ENCODE measurements around the gene NFIX. TPM values are rescaled to one million over a fixed set of nuclear protein-coding genes. Genes with fewer than 3 reads are reported as not detected.

The NFIX gene
- 100 to 1,000 TPM; 126 to 223 (median 176) TPM for total RNA-seq

DNA sequence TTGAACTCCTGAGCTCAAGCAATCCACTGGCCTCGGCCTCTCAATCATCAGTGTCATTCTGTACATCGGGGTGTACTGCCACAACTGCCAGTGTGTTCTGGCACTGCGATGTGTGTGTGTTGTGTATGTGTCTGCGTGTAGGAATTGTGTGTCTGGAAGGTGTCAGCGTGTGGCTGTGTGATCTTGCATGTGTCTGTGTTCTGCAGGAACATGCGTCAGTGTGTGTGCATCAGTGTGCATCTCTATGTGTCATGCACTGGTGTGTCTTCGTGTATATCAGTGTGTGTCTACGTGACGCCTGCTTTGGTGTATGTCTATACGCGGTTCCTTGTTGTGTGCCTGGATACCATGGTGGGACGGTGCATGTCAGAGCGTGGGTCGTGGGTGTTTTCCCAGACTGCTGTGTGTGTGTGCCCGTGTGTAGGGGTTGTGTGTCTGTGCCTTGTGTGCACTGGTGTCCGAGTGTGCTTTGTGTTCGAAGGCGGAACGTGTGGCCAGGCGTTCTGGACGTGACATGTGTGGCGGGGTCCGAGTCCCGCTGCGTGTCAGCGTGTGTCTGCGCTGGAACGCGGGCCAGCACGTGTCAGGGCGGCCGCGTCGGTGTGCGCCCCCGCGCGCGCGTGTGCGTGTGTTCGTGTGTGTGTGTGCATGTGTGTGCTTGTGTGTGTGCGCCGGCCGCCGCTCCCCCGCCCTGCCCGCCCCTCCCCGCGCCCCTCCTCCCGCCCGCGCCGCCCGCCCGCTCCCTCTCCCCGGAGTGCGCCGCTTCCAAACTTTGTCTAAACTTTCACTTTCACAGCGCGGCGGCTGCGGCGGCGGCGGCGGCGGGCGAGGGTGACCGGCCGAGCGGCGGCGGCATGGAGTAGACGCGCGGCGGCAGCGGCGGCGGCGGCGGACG lies at the start of gene NFIX:
Gene NFIX (plus strand): TSS at position 775 of the 895 bp plus-strand sequence. CDS start 363 bp downstream, outside the sequence.
- TF ChIP-seq POLR2A (IDR thresholded peaks at IDR 0.05) (no peak), EP300 (IDR thresholded peaks at IDR 0.05) (no peak), POLR2AphosphoS5 (IDR thresholded peaks at IDR 0.05) (peak in 2 of 3 donors; percentile 28 to 63)
- TF ChIP-seq, protein P1, sequence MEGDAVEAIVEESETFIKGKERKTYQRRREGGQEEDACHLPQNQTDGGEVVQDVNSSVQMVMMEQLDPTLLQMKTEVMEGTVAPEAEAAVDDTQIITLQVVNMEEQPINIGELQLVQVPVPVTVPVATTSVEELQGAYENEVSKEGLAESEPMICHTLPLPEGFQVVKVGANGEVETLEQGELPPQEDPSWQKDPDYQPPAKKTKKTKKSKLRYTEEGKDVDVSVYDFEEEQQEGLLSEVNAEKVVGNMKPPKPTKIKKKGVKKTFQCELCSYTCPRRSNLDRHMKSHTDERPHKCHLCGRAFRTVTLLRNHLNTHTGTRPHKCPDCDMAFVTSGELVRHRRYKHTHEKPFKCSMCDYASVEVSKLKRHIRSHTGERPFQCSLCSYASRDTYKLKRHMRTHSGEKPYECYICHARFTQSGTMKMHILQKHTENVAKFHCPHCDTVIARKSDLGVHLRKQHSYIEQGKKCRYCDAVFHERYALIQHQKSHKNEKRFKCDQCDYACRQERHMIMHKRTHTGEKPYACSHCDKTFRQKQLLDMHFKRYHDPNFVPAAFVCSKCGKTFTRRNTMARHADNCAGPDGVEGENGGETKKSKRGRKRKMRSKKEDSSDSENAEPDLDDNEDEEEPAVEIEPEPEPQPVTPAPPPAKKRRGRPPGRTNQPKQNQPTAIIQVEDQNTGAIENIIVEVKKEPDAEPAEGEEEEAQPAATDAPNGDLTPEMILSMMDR (IDR thresholded peaks at IDR 0.05) = no peak
- no peaks in the 10 kb centered on the region for H3K27me3 ChIP-seq
- peak; percentile 80 to 90 for DNase-seq (ENCODE audit: low spot score in 2 of 2)
- H3K9me3 ChIP-seq = no peaks in the 10 kb centered on the region
- peaks cover 47% of the 10 kb centered on the region for H3K4me1 ChIP-seq
- peak within 1 kb of the TSS; percentile 97 for H3K27ac ChIP-seq
- H3K36me3 ChIP-seq = no peaks in the 10 kb centered on the region
- H3K4me3 ChIP-seq = peak within 1 kb of the TSS; percentile 89
- WGBS = 24% methylated on average over 16 of the region's 84 CpGs

DNA sequence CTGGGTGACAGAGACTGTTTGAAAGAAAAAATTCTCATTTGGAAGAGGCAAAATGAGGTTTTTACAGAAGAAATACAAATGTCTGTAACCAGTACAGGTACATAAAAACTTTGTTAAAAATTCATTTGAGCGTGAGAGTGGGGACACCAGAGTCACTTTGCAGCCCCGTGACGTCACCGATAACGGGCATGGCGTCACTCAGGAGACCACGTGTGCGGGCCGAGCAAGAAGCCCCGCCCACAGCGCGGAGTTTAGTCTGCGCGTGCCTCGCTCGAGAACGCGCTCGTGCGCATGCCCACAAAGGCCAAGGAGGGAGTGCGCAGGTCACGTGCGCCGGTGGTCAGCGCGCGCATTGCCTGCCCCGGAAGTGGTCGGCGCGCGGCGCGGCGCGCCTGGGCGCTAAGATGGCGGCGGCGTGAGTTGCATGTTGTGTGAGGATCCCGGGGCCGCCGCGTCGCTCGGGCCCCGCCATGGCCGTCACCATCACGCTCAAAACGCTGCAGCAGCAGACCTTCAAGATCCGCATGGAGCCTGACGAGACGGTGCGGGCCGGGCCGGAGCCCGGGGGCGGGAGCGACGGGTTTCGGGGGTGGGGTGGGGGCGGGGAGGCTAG lies 49.7 kb upstream of the NFIX start, which contains the start of gene RAD23A:
Gene RAD23A (plus strand): TSS at position 384 of the 613 bp plus-strand sequence. CDS start 87 bp downstream, at position 471.
- H3K4me1 ChIP-seq = peaks cover 45% of the 10 kb centered on the region

DNA sequence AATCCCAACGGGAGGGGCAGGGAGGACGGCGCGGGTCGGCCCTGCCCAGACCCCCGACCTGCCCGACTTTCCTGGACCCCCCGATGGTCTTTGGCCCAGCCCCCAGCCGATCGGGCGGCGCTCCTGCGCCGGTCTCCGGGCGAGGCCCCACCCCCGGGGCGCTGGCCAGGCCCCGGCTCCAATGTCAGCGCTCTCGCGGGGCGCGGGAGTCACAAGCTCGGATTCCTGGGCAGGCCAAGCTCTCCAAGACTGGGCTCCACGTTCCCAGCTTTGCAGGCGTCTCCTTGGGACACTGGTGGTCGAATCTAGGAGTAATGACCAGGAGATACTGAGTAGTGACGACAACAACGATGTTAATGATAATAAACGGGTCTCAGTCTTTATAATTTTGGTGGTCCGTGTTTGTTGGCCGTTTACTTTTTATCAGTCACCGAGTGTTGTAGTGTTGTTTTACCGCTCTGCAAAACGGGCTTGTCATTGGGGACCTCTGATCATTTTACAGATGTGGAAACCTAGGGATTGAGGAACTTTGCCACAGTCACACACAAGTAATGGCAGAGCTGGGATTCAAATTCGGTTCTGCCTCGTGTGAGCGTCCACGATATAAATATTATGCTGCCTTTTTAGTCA lies 49.1 kb upstream of the NFIX start:
- H3K4me3 ChIP-seq = peak overlapping the region; percentile 96
- no peak for DNase-seq (ENCODE audit: low spot score in 2 of 2)
- TF ChIP-seq, protein P1 (IDR thresholded peaks at IDR 0.05) = no peak
- TF ChIP-seq POLR2AphosphoS5 (IDR thresholded peaks at IDR 0.05) = no peak
- TF ChIP-seq EP300 (IDR thresholded peaks at IDR 0.05) = no peak
- no peak for TF ChIP-seq POLR2A (IDR thresholded peaks at IDR 0.05)
- no peaks in the 10 kb centered on the region for H3K9me3 ChIP-seq
- peaks cover 39% of the 10 kb centered on the region for H3K4me1 ChIP-seq
- peaks cover 68% of the 10 kb centered on the region for H3K36me3 ChIP-seq
- 2% methylated on average over 12 of the region's 40 CpGs for WGBS
- no peaks in the 10 kb centered on the region for H3K27me3 ChIP-seq
- H3K27ac ChIP-seq = peak overlapping the region; percentile 99

More for the DNA sequence above, 49.7 kb upstream of the NFIX start, which contains the start of gene RAD23A:
- Histone ChIP-seq H3K27ac (peak within 1 kb of the TSS; percentile 99), H3K27me3 (no peaks in the 10 kb centered on the region), H3K9me3 (no peaks in the 10 kb centered on the region), H3K4me3 (peak within 1 kb of the TSS; percentile 96), H3K36me3 (peaks cover 68% of the 10 kb centered on the region)
- peak; percentile 96 to 100 (median 98) for TF ChIP-seq POLR2AphosphoS5 (IDR thresholded peaks at IDR 0.05)
- peak; percentile 69 to 92 for TF ChIP-seq POLR2A (IDR thresholded peaks at IDR 0.05)
- no peak for TF ChIP-seq EP300 (IDR thresholded peaks at IDR 0.05)
- WGBS = 1% methylated on average over 24 of the region's 62 CpGs
- peak; percentile 98 to 99 for DNase-seq (ENCODE audit: low spot score in 2 of 2)

DNA sequence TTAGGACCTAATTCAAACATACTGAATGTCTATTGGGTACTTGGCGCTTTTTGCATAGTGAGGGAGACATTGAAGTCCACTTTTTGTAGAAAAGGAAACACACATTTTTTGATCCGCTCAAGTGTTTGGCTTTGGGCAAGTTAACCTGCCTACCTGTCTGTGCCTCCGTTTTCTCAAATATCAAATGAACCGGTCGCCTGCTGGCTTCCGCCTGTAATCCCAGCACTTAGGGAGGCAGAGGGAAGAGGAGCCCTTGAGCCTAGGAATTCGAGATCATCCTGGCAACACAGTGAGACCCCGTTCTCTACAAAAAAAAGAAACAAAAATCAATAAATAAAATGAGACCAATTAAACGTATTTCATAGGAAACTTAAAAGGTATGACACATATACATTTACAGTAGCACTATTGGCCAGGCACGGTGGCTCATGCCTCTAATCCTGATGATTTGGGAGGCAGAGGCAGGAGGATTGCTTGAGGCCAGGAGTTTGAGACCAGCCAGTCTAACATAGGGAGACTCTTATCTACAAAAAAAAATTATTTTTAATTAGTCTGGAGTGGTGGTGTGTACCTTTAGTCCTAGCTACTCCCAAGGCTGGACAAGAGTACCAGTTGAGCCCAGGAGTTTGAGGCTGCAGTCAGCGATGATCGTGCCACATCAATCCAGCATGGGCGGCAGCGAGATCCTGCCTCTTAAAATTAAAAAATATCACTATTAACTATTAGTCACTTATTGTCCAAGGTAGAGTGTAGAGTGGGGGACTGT lies 48.4 kb upstream of the NFIX start:
- no peaks in the 10 kb centered on the region for H3K9me3 ChIP-seq
- peak overlapping the region; percentile 96 for H3K4me3 ChIP-seq
- peak overlapping the region; percentile 99 for H3K27ac ChIP-seq
- WGBS = 59% methylated on average over 14 of the region's 14 CpGs
- peaks cover 68% of the 10 kb centered on the region for H3K36me3 ChIP-seq
- H3K27me3 ChIP-seq = no peaks in the 10 kb centered on the region
- H3K4me1 ChIP-seq = peaks cover 35% of the 10 kb centered on the region
- DNase-seq (ENCODE audit: low spot score in 2 of 2) = no peak
- no peak for TF ChIP-seq EP300 (IDR thresholded peaks at IDR 0.05)
- TF ChIP-seq POLR2A (IDR thresholded peaks at IDR 0.05) = no peak

DNA sequence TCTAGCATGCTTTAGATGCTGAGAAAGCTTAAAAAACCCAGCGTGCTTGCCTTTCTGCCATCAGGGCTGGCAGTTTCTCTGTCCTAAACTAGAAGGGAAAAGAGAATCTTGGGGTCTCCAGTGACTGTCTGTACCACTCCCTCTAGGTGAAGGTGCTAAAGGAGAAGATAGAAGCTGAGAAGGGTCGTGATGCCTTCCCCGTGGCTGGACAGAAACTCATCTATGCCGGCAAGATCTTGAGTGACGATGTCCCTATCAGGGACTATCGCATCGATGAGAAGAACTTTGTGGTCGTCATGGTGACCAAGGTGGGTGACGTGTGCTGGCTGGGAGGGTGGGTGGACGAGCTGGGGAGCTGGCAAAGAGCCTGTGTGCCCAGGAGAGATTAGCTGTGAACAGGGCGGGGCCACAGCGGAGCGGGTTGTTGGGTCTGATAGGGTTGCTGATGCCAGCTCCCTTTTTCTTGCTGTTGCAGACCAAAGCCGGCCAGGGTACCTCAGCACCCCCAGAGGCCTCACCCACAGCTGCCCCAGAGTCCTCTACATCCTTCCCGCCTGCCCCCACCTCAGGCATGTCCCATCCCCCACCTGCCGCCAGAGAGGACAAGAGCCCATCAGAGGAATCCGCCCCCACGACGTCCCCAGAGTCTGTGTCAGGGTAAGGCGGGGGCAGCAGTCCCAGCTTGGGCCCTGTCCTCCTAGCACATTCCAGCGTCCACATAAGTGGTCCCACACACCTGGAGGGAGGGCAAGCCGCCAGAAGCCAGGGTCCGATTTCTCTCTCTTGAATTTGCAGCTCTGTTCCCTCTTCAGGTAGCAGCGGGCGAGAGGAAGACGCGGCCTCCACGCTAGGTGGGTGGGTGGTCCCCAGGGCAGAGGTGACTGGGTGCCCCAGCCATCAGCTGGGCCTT lies 47.3 kb upstream of the NFIX start:
- no peak overlapping the region for H3K4me3 ChIP-seq
- peaks cover 69% of the 10 kb centered on the region for H3K36me3 ChIP-seq
- H3K27ac ChIP-seq = no peak overlapping the region
- WGBS = 81% methylated on average over 28 of the region's 28 CpGs
- no peak for DNase-seq (ENCODE audit: low spot score in 2 of 2)
- H3K9me3 ChIP-seq = no peaks in the 10 kb centered on the region
- no peak for TF ChIP-seq POLR2A (IDR thresholded peaks at IDR 0.05)
- TF ChIP-seq, protein P1 (IDR thresholded peaks at IDR 0.05) = no peak
- no peak for TF ChIP-seq EP300 (IDR thresholded peaks at IDR 0.05)
- H3K27me3 ChIP-seq = no peaks in the 10 kb centered on the region
- peaks cover 34% of the 10 kb centered on the region for H3K4me1 ChIP-seq
